SU-DHL-6 (cell line): Measurements from ENCODE around the gene YBX2.

ENCODE experiments used
- H2AFZ ChIP-seq: fragments of 200-600 bp; sonication (generic); 2 replicates; pipeline ENCODE4 v1.6.1; 2014; ENCODE audit warnings: low read depth, mild to moderate bottlenecking, moderate library complexity, mixed read lengths, antibody characterized with exemption, low read length; ENCODE audit not compliant: severe bottlenecking
- H3F3A ChIP-seq: fragments of 200-600 bp; shearing (Covaris generic); 2 replicates; pipeline ENCODE4 v1.6.0; 2016; ENCODE audit warnings: antibody characterized with exemption, mild to moderate bottlenecking; ENCODE audit not compliant: insufficient read depth
- H3K27ac ChIP-seq: fragments of 200-600 bp; sonication (generic); 2 replicates; pipeline ENCODE4 v1.5.1; 2016; ENCODE audit warnings: low read depth, mild to moderate bottlenecking, low read length, moderate library complexity, mixed read lengths
- H3K27me3 ChIP-seq: fragments of 200-600 bp; sonication (generic), shearing (Covaris generic); 2 replicates; pipeline ENCODE4 v1.6.0; 2014; ENCODE audit warnings: mild to moderate bottlenecking, low read length
- H3K36me3 ChIP-seq: fragments of 200-600 bp; sonication (generic); 2 replicates; pipeline ENCODE4 v1.6.1; 2014; ENCODE audit warnings: mild to moderate bottlenecking, low read length, mixed read lengths
- H3K4me2 ChIP-seq: fragments of 300-600, 200-600 bp; shearing (Covaris generic), sonication (generic); 2 replicates; pipeline ENCODE4 v1.6.0; 2014; ENCODE audit warnings: low read length, low read depth, mild to moderate bottlenecking; ENCODE audit not compliant: poor library complexity, severe bottlenecking
- H3K4me3 ChIP-seq: fragments of 200-600 bp; sonication (generic); 2 replicates; pipeline ENCODE4 v1.5.1; 2014; ENCODE audit warnings: antibody characterized with exemption, low read length, mild to moderate bottlenecking, mixed read lengths; ENCODE audit not compliant: insufficient read depth, poor library complexity, severe bottlenecking
- H3K79me2 ChIP-seq: fragments of 200-600 bp; sonication (generic); 2 replicates; pipeline ENCODE4 v1.6.1; 2014; ENCODE audit warnings: mild to moderate bottlenecking, low read length, moderate library complexity; ENCODE audit not compliant: insufficient read depth
- H3K9ac ChIP-seq: fragments of 200-600 bp; sonication (generic); 2 replicates; pipeline ENCODE4 v1.7.0; 2014; ENCODE audit warnings: mild to moderate bottlenecking, low read length
- H3K9me2 ChIP-seq: fragments of 200-600 bp; sonication (generic); replicated peaks from 2 replicates; pipeline ENCODE4 v1.6.1; 2014; ENCODE audit warnings: low read length; ENCODE audit not compliant: insufficient read depth
- H3K9me3 ChIP-seq: fragments of 200-600 bp; sonication (generic); 2 replicates; pipeline ENCODE4 v1.6.1; 2014; ENCODE audit warnings: low read length, mixed read lengths; ENCODE audit not compliant: insufficient read depth
- H4K20me1 ChIP-seq: fragments of 200-600 bp; sonication (generic); 2 replicates; pipeline ENCODE4 v1.6.1; 2014; ENCODE audit warnings: low read depth, mild to moderate bottlenecking, antibody characterized with exemption, low read length, moderate library complexity, mixed read lengths
- CTCF ChIP-seq: fragments of 200-600 bp; sonication (generic); IDR thresholded peaks from one replicate; pipeline ENCODE4 v1.5.1; 2017; ENCODE audit warnings: antibody characterized with exemption, mild to moderate bottlenecking, low read length, moderate library complexity; ENCODE audit not compliant: insufficient read depth, poor library complexity, severe bottlenecking
- EZH2phosphoT487 ChIP-seq: fragments of 200-600 bp; sonication (generic), shearing (Covaris generic); conservative IDR thresholded peaks from 2 replicates; pipeline ENCODE4 v1.6.1; 2018; ENCODE audit warnings: mild to moderate bottlenecking, antibody characterized with exemption, low read length, moderate library complexity, mixed read lengths

The YBX2 gene

GRCh38 chr17:7263801-7264078 is 30.7 kb downstream of the YBX2 start:
- Histone ChIP-seq H2AFZ (no peak overlapping the region), H3K36me3 (no peaks in the 10 kb centered on the region), H3K4me3 (no peak overlapping the region), H3K79me2 (no peaks in the 10 kb centered on the region), H3F3A (no peaks in the 10 kb centered on the region), H3K9me3 (no peaks in the 10 kb centered on the region), H3K9ac (no peak overlapping the region), H4K20me1 (no peaks in the 10 kb centered on the region), H3K4me2 (no peak overlapping the region), H3K27me3 (no peaks in the 10 kb centered on the region), H3K27ac (no peak overlapping the region), H3K9me2 (no peaks in the 10 kb centered on the region)
- no peak for TF ChIP-seq CTCF
- TF ChIP-seq EZH2phosphoT487 = no peak

DNA sequence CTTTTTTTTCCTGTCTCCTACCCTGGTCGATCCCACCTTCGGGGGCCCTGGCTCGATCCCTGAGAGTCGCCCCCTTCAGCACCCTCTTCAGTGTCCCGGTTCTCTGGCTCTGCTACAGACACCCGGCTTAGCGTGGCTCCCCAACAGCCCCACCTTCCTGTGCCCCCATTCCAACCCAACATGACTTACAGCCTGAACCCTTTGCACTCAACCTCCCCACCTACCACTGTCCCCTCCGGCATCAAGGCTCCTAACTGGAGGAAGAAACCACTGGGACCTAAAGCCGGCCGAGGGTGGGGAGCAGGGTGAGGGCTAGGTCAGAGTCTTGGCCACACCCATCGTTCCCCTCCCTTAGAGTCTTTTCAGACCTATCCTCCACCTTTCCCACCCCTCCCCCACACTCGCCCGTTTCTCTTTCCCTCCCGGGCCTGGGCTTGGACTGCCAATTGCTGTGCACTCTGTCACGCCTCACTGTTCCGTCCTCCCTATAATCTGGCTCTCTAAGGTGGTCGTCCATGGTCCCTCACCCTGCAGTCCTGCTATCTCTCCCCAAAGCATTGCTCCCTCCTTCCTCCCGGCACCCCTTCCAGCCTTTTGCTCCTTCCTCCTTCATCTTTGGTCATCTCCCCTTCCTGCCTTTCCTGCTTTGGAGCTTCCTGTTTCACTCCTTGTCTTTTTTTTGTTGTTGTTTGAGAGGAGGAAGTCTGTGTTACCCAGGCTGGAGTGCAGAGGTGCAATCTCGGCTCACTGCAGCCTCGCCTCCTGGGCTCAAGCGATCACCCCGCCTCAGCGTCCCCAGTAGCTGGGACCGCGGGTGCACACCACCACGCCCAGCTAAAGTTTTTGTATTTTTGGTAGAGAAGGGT is 31.3 kb downstream of the YBX2 start:
- Histone ChIP-seq H3K4me3 (no peak overlapping the region), H3K9ac (no peak overlapping the region)

GRCh38 chr17:7262192-7262934 is 32.1 kb downstream of the YBX2 start, which contains the start of gene CLDN7:
CLDN7 (minus strand) TSS chr17:7262478; CDS start chr17:7262043, 435 bp downstream.
- H3F3A ChIP-seq = no peaks in the 10 kb centered on the region
- H4K20me1 ChIP-seq = no peaks in the 10 kb centered on the region
- H3K4me2 ChIP-seq = no peak within 1 kb of the TSS
- no peaks in the 10 kb centered on the region for H3K9me3 ChIP-seq
- H3K27me3 ChIP-seq = no peaks in the 10 kb centered on the region
- 0 out of 2 replicates have a peak, but pooled peaks cover 2% of the 10 kb centered on the region for H3K36me3 ChIP-seq
- H2AFZ ChIP-seq = no peak within 1 kb of the TSS
- H3K9ac ChIP-seq = no peak within 1 kb of the TSS
- no peaks in the 10 kb centered on the region for H3K79me2 ChIP-seq
- TF ChIP-seq CTCF (no peak), EZH2phosphoT487 (no peak)
- H3K27ac ChIP-seq = no peak within 1 kb of the TSS
- no peaks in the 10 kb centered on the region for H3K9me2 ChIP-seq
- no peak within 1 kb of the TSS for H3K4me3 ChIP-seq

More for the DNA sequence above, 31.3 kb downstream of the YBX2 start:
- Histone ChIP-seq H3K27me3 (no peaks in the 10 kb centered on the region), H3F3A (no peaks in the 10 kb centered on the region), H3K4me2 (no peak overlapping the region), H3K36me3 (0 out of 2 replicates have a peak, but pooled peaks cover 2% of the 10 kb centered on the region), H4K20me1 (no peaks in the 10 kb centered on the region), H3K9me3 (no peaks in the 10 kb centered on the region), H3K27ac (no peak overlapping the region), H3K79me2 (no peaks in the 10 kb centered on the region), H2AFZ (no peak overlapping the region), H3K9me2 (no peaks in the 10 kb centered on the region)
- no peak for TF ChIP-seq EZH2phosphoT487
- TF ChIP-seq CTCF = no peak
